ENCODE results near the gene SLC27A3.

- TF ChIP-seq MAX (IDR thresholded peaks at IDR 0.05) (no peak), CHD2 (IDR thresholded peaks at IDR 0.05; ENCODE audit: low read length) (no peak), CTCF (IDR thresholded peaks at IDR 0.05; ENCODE audit: control extremely low read depth in 1 of 3, insufficient read depth in 1 of 3, low read depth in 1 of 3, low read length in 3 of 3) (no peak), CREB1 (IDR thresholded peaks at IDR 0.05) (no peak), JUN (IDR thresholded peaks at IDR 0.05; ENCODE audit: low read depth, low read length) (no peak), TAF1 (IDR thresholded peaks at IDR 0.05; ENCODE audit: low read depth, low read length) (no peak), POLR2AphosphoS5 (IDR thresholded peaks at IDR 0.05; ENCODE audit: low read depth, low read length) (no peak), SP2 (IDR thresholded peaks at IDR 0.05; ENCODE audit: low read length) (no peak), SP4 (IDR thresholded peaks at IDR 0.05; ENCODE audit: low read length) (no peak), MAFK (IDR thresholded peaks at IDR 0.05; ENCODE audit: low read depth, low read length) (no peak), SUZ12 (IDR thresholded peaks at IDR 0.05; ENCODE audit: low read length) (no peak), CEBPB (IDR thresholded peaks at IDR 0.05; ENCODE audit: low read depth, low read length) (no peak), KDM5A (IDR thresholded peaks at IDR 0.05; ENCODE audit: low read length) (no peak), BRCA1 (IDR thresholded peaks at IDR 0.05; ENCODE audit: low read depth, low read length) (no peak)
Measured at GRCh38 chr1:153799566-153800465, 24.6 kb downstream of the SLC27A3 start.

Data from H1 (cell line).